HG02840 (cell line): Measurements from ENCODE around the gene CEBPG.

Experiments used
- ATAC-seq: cut with Tn5 transposase; IDR thresholded peaks from one replicate; pipeline ENCODE4 v1.9.1; 2021; ENCODE audit warnings: mild to moderate bottlenecking, moderate library complexity, moderate number of reproducible peaks; ENCODE audit not compliant: unreplicated experiment, low FRiP score

CEBPG gene

GRCh38 chr19:33392341-33393285, 19.1 kb downstream of the CEBPG start:
- ATAC-seq = no peak

DNA sequence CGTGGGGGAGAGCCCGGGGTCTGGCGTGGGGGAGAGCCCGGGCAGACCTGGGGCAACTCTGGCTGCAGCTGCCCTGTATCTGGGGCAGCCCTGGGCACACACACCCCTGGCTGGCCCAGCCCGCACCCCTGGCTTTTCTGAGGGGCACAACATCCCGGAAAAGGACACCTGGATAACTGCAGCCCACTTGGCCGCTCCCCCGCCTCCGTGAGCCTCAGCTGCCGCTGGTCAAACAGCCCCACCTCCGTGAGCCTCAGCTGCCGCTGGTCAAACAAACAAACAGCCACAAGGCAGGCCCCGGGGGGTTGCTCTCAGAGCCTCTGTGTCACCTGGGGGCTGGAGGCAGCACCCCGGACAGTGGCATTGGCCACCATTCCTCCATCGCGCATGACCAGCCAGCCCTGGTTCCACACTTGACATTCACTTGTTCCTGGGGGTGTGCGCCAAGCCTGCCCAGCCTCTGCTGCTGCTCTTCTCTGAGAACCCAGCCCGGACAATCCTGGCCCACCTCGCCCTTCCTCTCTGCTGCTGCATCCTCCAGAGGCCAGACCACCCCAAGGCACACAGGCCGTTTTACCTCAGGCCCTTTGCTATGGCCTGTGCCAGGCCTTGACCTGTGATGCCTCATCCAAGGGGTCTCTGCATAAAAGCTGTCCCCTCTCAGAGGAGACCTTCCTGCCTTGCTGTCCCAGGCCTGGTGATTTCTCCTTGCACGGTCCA, 19.9 kb downstream of the CEBPG start:
- no peak for ATAC-seq

DNA sequence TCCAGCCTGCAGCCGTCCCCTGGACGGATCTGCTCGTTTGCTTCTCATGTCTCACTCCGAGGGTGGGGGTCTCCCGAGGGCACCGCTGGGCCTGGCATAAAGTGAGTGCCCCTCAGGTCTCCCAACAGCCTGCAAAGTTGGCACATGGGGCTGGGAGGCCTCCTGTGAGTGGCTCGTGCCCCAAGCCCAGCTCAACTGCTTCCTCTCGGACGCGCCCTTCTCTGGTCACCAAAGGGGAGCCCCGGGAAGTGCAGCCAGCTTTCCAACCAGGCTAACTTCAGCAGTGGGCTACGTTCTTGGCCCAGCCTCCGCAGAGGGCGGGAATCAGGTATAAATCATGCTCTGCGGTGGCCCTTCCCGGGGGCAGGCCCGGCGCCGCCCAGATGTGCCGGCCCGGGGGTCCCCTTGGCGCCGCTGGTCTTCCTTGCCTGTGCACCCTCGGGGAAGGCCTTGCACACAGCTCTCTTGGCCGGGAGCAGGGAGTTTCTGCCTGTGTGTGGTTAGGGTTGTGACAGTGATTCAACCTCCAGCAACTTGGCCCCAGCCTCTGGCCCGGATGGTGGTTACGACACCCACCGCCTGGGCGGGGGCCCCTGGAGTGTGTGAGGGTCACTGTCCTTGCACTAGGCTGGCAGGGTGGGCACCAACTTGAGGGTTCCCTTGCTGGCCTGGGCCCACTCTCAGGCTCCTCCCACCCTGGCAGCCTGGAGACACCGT, 20.7 kb downstream of the CEBPG start:
- ATAC-seq = no peak

DNA sequence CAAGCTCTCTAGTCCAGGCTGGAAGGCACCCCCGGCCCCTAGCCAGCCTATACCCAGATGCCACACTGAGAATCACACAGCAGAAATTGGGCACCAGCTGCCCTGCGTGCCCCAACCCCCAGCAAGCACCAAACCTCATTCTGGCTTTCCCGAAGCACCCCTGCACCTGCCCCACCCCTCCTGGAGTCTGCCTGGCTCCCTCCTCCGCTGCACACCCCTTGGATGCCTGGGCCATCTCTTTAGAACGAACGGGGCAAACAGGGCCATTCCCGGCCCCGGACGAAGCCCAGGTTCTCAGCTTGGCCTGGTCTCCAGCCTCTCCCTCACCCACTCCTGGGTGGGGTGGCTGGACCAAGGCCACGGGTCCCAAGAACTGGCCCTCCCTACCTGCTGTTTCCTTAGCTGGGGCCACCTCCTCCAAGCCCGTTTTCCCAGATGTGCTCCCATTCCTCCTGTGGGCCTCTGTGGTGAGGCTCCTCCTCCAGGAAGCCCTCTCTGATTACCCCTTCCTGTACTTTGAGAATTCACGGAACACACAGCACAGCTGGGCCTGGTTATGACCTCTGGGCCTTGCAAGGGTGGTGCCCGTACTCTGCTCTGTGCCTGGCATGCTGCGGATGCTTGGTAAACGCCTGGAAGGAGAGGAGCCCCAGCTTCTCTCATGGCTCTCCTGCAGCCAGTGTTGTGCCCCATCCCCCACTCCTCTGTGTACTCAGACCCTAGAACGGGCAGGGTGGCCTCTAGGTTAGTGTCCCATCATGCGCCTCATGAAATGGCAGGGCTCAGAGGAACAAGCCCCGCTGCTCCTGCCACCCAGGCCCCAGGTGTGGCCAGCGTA, 21.4 kb downstream of the CEBPG start:
- ATAC-seq = no peak

GRCh38 chr19:33395561-33396550, 22.3 kb downstream of the CEBPG start:
- ATAC-seq = no peak

DNA sequence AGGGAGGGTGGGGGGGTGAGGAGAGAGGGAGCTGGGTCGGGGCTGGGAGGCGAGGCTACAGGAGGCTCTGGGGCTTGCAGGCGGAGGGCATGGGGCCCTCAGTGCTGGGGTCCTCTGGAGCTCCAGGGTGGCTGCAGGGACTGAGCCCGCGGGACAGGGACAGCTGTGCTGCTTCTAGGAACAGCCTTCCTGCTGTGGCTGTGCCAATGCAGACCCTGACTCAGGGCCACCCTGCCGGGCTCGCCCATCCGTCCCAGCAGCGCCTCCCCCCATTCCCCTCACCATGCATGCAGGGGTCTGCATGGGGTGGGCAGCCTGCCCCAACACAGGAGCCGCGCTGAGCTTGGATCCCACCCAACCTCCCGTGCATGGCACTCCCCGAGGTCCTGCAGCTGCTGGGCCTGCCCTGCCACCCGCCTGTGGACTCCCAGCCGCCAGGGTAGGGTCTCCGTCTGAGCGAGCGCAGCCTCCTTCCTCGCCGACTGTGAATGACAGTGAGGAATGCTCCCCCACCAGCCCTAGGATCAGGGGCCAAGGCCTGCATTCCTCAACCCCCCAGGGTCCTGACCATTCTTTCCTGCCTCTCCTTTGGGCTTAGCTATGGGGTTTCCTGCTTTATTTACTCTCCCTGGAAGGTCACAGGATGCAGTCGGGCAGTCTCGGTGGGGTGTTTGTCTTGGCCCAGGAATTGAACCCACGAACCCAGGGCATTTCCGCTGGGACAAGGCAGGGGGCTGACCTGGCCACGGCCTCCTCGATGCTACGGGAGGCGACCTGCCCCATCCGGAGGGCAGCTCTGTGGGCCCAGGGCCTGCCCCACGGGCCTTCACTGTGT, 23.4 kb downstream of the CEBPG start:
- no peak for ATAC-seq

- ATAC-seq = no peak
Measured at GRCh38 chr19:33397536-33398360, 24.2 kb downstream of the CEBPG start.

- ATAC-seq = no peak
Measured at GRCh38 chr19:33398361-33399060, 25.0 kb downstream of the CEBPG start.

- ATAC-seq = no peak
Measured at GRCh38 chr19:33399081-33399744, 25.7 kb downstream of the CEBPG start.

DNA sequence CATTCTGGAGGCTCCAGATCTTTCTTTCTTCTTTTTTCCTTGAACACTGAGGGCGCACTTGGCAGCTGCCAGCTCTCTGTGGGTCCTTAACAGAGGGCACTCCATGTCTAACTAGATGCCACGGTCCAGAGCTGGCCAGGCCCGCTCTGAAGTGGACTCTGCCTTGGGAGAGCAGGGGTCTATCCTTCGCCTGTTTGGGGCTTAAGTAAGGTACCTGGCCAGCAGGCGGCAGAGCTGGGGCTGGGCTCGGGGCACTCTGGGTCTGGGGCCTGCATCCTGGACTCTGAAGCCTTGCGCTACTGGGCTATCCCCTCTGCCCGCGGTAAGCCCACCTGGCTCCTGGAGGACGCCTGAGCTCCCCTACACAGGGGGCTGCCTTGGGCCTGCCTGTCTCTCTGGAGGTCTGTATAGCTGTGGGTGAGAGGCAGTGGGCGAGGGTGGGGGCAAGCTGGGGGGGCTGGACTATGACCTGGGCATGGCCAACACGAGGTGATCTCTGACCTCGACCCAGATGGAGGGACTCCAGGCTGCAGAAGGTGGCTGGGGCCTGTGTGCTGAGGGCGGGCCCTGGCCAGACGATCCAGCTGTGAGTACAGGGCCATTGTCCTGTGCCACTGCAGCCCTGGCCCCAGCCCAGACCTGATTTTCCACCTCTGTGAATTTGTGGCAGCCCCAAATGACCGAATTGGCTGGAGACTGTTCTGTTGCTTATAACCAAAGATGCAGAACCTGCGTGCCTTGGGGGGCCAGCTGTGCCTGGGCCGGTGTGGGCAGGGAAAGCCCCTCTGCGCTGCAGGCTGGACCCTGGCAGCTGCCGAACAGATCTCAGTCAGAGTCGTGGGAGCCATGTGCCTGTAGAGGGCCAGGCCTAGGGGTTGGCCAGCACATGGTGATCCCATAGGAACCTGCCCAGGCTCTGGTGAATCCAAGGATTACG, 26.5 kb downstream of the CEBPG start:
- no peak for ATAC-seq

- no peak for ATAC-seq
Measured at GRCh38 chr19:33400856-33401682, 27.6 kb downstream of the CEBPG start.

GRCh38 chr19:33401683-33402420, 28.3 kb downstream of the CEBPG start:
- ATAC-seq = no peak

DNA sequence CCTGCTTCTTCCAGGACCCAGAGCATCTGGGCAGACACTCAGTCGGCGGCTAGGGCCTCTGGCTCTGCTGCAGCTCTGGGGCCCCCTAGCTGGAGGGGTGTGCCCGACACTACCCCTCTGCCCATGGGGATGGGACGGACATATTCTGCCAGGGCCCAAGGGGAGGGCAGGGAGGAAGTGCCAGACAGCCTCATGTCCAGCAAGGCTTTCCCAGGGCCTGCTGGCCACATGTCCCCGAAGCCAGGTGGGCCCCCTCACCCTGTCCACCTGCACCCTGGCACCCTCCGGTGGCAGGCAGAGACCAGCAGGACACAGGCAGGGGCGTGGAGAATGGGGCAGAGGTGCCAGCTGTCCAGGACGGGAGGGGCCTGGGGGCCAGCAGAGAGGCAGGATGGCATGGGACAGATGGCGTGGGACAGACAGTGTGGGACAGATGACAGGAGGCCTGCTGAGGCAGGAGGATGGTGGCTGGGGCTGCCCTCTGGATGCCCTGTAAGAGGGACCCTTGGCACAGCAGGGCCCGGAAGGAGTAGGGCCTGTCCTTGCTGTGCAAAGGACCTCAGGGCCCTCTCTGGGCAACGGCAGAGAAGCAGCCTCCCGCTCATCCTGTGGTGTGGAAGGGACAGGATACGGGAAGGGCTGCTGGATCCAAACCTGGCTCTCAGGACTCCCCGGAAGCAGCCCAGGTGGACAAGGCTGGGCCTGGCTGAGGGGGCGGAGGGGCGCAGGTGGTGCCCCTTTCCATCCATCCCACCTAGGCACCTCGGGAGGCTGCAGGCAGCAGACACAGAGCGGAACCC, 29.1 kb downstream of the CEBPG start:
- no peak for ATAC-seq
